NCI-H2081 treated with DMSO at 0.1 percent for 48 hours (cell line): ENCODE results near the gene FGFR2.

Experiments used
- DNase-seq: peaks from one replicate; lab custom pipeline; 2025; lab: John Stamatoyannopoulos, UW

The FGFR2 gene

DNA sequence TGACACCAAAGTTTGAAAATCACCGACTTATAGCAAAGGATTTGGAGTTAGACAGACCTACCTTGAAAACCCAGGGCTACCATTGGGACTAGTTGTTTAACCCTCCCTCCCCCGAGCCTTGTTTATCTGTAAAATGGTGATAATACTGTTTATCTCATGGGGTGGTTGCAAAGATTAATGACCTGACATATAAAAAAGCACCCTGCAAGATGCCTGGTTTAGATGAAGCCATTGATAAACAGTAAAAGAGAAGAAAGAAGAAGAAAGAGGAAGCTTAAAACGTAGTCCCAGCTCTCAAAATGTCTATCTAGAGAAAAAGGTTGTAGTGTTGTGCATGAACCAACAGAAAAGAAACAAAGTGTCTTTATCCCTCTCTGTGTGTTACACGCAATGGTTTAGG, 145.7 kb downstream of the FGFR2 start:
- no peak for DNase-seq

DNA sequence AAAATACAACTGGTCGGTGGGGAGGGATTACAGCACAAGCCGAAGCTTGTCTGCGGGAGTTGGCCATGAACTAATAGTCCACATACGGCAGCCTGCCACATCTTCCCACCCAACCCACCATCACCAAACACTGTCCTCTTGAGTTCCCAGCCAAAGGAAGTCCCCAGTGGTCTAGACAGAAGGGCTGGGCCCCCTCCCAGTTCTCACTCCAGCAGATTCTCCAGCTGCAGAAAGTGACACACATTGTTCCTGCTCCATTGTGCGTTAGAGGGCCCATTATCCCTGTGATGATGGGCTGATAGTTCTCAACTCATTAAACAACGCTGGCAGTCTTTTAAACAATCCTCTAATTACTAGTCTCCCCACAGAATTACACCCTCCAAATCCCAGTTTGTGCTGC, 148.0 kb downstream of the FGFR2 start:
- no peak for DNase-seq

DNA sequence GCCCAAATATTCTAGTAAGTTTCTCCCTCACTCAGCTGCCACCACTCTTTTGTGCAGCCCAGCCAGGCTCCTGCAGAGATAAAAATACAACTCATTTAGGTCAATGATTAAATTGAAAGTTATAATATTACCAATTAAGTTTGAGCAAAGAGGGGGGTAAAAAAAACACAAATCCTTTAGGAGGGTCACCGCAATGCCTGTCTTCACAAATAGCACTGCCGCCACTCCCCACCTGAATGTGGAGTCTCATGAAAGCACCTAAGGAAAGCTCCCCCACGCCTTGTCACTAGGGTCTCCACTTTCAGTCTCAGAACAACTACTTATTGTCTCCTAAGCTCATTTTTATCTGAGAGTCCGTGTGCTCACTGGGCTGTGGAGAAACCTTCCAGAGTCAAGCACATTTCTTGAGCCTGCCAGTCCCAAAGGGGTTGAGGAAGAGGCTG, 148.7 kb downstream of the FGFR2 start:
- no peak for DNase-seq

DNA sequence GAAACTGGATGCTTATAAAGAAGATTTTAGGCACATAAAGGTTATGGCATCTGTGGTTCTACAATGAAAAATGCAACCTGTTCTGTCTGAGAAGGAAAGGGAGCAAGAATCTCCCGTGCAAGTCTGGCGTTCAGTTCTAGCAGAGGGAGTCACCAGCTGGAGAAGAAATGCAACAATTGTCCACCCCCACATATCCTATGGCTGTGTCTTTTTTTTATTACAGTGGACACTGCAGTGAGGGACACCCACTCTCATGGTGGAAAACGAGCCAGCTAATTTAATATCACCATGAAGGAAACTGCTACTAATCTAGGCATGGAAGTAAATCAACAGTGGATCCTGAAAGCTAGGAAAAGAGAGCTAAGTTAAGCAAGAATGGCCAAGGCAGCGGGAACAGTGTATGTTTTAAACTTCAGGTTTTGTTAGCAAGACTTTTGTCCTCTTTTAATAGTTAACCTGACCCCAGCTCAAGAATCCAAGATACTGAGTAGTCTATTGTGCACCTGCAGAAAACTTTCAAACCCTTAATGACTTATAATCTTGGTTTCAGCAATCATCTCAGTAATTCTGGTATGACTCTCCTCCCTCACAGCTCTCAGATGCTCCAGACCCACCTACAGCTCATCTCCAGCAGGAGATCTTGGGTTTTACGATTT, 149.3 kb downstream of the FGFR2 start:
- no peak for DNase-seq

DNA sequence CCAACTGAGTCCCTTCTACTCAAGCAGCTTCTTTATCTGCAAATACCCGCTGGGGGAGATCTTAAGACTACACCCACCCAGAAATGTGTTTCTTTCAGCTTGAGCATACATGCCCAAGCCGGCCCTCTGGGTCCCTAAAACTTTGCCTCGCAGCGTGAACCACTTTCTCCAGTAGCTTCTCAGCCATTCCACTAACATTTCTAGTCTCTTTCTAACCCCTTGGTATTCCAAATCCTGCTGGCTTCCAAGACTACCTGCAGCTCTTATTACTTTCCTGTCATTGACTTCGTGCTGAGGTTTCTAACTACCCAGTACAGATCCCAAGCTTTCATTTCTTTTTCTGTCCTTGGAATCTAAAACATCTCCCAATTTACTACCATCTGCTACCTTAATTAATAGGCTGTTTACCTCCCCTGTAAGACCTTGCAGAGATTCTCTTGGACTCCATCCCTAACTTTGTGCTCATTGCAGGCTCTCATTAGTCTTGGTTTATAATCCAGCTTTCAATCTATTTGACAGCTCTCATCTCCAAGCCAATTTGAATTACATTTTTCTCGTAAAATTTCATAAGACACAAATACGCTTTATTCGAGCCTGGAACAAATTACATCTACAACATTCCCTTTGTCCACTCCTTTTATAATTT, 153.6 kb downstream of the FGFR2 start:
- DNase-seq = no peak

DNA sequence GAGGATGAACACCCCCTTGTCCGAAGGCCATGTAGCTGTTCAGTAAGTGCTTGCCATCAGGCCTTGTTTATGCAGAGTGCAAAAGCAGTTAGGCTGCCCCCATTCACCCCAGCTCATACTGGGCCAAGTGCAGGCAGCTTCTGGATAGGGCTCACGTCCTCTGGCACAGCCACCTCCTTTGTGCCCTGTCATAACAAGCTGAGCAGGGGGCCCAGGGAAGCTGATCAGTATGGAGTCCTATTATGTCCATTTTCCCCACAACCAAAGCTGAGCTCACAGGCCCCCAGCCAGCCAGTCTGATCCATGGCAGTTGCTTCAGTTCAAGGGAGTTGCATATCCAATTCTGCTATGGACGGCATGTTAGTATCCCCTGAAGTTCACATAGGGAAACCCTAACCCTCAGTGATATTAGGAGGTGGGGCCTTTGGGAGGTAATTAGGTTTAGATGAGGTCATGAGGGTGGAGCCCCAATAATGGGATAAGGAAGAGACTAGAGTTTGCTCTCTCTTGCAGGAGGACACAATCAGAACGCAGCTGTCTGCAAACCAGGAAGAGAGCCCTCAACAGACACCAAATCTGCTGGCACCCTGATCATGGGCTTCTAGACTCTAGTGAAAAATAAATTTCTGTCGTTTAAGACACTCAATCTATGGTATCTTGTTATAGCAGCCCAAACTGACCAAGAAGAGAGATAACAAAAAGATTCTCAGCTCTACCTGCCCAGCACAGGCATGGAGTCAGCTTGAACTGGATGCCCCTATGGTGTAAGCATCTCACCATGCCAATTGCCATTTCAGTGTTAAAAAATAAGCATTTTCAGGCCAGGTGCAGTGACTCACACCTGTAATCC, 155.9 kb downstream of the FGFR2 start:
- no peak for DNase-seq

DNA sequence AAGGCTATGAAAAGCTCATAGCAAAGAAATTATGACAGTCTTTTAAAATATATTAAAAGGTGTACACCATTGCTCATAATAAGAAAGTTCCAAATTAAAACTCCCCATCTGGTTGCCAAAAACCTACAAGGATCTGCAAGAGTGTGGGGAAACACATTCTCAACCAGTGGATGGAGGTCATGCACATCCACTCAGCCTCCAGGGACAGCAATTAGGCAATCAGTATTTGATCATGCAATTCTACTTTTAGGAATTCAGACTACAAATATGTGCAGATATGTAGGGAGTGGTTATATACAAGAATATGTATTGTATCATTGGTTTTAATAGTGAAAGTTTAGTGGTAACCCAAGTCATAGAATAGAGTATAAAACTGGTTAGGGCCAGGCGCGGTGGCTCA, 157.8 kb downstream of the FGFR2 start:
- DNase-seq = no peak

DNA sequence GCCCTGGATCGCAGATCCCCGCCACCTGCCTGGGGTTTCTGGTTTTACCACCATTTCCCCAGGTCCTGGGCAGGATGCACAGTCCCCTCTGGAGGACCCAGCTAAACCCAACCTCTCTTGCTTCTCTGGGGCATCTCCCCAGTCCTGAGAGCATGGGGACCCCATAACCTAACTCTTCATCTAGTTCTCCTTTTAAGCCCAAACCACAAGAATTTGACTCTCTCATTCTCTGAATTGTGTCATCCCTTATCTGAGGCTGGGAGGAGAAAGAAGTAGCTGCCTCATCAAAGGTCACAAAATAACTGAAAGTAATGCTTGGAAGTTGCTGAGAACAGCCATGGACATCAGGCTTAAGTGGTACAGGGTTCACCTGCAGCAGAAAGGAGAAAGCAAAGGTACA, 159.9 kb downstream of the FGFR2 start:
- DNase-seq = no peak

DNA sequence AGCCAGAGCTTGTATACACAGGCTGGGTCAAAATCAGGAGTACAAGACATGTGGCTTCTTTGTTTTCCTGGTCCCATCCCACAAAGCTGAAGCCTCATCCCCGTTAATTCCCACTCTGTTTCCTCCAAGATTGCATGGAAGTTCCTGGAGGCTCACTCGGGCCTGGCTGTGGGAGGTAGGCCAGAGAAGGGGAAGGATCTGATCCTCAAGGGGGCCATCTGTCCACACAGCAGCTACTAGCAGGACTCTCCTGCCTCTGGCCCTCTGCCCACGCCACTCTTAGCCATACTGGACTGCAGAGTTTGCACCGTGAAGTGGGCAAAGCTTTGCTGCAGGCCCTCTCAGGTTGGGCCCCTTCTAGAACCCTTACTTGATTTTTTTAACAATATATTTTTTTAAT, 160.6 kb downstream of the FGFR2 start:
- DNase-seq = no peak

DNA sequence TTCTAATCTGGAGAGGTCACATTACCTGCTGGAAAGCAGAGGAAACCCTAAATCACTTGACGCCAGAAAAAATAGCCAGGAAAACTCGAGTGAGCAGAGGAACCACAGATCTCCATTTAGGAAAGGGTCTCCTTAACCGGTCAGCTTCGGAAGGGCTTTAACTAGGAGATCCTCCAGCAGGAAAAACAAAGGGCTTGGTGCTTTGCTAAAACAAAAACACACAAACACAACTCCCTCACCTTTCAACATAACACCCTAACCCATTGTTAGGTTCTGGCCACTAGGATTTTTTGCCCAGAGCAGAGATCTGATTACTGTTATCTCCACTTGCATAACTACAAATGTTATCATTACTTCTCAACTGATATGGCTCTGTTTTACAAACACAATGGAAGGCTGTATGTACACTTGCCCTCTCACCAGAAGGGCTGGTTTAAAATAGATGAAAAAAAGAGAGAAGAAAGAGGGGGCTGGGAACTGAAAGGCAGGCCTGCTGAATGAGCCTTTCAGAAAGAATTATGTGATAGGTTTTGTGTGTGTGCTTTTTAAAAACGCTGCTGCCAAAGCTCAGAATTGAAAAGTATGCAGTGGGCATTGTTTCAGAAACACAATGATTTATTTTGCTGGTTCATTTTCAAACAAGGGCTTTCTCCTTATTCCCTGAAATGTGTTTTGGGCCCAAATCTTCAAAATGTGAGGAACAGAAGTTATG, 161.5 kb downstream of the FGFR2 start:
- no peak for DNase-seq

DNA sequence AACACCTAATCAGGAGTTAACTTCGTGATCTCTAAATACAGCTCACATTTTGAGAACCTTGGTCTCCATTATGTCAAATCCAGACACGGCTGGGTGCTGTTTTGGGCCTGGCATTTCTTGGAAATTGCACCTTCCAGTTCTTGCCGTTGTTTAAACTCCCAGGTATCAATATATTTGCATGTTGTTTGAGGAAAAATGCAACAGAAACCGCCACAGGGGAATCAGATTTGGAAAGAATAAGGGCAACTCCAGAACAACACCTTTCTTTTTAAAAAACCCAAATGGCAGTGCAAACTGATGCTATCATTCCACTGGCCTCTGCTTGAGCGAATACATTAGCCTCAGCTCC, 162.0 kb downstream of the FGFR2 start:
- DNase-seq = no peak

DNA sequence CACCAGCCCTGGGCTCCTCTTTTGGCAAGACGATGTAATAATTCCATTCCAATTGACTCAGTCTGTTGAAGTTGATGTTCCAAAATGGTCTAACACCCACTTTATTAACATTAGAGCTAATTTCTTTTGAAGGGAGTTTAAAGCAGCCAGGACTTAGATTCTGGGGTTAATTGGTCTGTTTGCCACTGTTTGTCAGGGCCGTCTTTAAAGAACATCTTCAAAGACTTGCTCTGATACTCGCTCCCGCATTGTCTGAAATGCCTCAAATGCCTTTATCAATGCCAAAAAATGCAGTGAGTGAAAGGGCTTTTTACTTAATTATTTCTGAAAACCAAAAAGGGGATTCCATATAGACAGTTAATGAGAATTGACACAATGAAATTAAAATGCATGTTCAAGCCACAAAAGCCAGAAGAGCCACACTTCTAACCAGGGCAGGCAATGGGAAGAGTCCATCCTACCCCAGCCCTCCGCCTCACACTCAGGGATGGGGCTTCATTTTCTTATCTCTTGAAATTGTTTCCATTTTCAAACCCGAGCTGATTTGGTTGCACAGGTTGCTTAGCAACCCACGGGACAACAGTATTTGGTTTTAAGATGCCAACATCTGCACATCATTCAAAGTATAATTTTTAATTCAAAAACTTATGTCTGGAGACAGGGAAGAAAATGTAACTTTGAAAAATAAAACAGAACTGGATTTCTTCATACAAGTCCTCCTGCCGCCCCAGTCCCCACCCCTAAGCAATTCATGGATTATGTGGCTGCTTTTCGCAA, 163.0 kb downstream of the FGFR2 start:
- DNase-seq = no peak

DNA sequence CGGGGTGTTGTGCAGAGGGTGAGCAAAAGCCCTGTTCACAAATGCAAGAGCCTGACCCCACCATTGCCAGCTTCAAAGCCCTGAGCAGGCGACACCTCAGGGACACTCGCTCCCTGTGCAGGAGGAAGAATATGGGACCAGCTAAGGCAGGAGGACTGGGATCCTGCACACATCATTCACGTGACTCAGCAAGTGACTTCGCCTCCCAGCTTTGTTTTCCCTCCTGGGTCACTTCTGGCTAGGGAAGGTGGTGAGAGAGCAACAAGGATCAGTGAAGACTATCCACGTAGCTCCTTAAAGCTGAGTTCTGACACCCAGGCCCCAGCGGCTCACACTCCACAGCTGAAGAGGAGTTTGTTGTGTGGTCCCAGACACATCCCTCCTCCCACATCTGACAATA, 164.3 kb downstream of the FGFR2 start:
- no peak for DNase-seq

DNA sequence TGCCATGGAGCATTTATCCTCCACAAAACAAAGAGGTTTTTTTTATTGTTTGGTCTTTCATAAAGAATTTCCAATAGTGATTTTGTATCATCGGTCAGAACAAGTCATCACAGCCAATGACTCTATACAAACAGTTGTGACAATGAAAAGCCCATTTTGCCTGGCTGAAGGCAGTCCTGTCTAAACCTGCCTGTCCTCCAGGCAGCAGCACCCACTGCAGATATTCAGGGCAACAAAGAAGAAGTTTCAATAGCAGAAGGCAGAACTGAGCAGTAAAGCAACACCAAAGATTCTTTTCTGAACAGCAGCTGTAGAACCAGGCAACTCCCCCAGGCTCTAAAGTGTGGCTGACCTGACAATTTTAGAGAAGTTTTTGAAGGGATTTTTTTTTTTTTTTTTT, 169.4 kb downstream of the FGFR2 start:
- DNase-seq = no peak
